ENCODE data around the gene RNF223.
"Not testable (repeated sequence)": the region's sequence is repeated elsewhere in the genome, so short reads cannot be mapped to it uniquely, and the experiment has no call there.

The RNF223 gene

DNA sequence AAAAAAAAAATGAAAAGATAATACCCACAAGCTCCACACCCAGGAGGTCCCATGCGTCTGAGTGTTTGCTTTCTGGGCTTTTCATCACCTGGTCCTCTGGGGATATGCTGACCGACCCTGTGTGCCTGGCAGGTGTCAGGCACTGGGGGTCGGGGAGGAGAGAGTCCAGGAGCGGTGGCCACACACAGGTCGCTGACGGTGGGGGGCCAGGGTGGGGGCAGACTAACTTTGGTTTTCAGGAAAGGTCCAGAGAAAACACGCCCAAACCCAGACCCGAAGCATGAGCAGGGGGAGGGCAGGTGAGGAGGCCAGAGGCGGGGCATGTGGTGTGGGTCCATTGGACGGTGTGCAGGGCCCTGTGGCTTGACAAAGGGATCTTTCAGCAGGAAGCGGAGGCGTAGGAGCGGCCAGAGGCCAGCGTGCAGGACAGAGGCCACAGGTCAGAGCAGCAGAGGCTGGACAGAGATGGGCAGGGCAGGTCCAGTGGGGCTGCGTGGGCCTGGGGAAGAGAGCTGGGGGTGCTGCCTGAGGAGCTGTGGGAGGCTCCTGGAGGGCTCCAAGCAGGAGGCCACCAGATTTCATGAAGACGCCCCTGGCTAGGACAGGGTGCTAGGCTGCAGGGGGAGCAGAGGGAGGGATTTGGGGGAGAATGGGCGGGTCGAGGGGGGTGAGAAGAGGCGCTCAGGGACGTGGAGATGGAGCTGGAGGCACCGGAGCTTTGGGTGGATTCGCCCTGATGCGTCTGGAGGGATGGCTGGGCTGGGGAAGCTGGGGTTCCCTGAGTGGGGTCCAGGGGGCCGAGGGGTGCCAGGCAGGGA lies 15.8 kb downstream of the RNF223 start:
- no peak for DNase-seq

DNA sequence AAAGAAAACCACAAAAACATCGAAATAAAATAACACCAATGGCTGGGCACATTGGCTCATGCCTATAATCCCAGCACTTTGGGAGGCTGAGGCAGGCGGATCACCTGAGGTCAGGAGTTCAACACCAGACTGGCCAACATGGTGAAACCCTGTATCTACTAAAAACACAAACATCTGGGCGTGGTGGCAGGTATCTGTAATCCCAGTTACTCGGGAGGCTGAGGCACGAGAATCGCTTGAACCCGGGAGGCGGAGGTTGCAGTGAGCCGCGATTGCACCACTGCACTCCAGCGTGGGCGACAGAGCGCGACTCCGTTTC lies 16.4 kb downstream of the RNF223 start:
- DNase-seq: not testable (repeated sequence)

DNA sequence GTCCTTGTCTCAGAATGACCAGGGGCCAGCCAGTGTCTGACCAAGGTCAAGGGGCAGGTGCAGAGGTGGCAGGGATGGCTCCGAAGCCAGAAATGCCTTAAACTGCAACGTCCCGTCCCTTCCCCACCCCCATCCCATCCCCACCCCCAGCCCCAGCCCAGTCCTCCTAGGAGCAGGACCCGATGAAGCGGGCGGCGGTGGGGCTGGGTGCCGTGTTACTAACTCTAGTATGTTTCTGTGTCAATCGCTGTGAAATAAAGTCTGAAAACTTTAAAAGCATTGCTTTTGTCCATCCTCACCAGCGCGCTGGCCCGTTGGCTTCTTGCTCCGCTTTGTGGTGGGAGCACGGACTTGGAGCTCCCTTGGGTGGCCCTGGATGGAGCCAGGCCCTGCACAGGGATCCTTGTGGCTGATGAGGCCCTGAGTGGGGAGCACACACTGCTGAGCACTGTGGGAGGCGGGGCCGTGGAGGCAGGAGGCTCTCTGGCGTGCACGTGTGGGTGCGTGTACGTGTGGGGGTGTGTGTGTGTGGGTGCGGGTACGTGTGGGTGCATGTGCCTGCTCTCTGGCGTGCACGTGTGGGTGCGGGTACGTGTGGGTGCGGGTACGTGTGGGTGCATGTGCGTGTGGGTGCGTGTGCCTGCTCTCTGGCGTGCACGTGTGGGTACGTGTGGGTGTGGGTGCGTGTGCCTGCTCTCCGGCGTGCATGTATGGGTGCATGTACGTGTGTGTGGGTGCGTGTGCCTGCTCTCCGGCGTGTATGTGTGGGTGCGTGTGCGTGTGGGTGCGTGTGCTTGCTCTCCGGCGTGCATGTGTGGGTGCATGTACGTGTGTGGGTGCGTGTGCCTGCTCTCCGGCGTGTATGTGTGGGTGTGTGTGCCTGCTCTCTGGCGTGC lies 18.0 kb downstream of the RNF223 start:
- DNase-seq: no peak

DNA sequence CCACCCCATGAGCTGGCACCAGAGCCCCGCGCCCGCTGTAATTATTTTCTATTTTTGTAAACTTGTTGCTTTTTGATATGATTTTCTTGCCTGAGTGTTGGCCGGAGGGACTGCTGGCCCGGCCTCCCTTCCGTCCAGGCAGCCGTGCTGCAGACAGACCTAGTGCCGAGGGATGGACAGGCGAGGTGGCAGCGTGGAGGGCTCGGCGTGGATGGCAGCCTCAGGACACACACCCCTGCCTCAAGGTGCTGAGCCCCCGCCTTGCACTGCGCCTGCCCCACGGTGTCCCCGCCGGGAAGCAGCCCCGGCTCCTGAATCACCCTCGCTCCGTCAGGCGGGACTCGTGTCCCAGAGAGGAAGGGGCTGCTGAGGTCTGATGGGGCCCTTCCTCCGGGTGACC lies 19.1 kb downstream of the RNF223 start:
- DNase-seq: no peak

DNA sequence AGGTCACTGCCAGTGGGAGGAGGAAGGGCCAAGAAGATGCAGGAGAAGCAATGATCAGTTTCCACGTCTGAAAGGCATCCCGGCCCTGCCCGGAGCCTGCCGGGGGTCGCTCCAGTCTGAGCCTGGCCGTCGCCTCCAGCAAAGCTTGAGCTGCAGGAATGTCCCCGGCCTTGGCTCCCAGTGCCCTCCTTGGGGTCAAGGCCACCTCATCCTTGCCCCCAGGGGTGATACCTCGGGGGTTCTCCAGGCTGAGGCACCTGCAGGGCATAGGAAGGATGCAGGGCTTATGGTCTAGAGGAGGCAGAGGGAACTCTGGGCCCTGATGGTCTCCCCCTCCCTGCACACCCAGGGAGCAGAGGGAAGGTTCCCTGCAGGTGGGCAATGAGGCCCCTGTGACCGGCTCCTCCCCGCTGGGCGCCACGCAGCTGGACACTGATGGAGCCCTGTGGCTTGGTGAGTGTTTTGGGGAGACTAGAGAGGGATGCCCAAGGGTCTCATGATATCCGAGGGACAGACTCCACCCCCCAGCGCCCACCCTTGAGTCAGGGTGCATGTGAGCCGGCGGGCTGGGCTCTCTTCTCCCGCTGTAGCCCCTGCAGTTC lies 19.9 kb downstream of the RNF223 start:
- no peak for DNase-seq

DNA sequence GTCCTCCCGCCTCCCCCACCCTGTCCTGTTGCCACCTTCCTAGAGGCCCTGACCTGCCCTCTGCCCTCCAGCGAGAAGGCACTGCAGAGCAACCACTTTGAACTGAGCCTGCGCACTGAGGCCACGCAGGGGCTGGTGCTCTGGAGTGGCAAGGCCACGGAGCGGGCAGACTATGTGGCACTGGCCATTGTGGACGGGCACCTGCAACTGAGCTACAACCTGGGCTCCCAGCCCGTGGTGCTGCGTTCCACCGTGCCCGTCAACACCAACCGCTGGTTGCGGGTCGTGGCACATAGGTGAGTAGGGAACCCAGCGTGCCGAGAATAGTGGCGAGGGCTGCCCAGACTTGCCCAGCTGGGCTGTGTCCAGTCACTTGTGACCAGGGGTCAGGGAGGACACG lies 20.4 kb downstream of the RNF223 start:
- no peak for DNase-seq

DNA sequence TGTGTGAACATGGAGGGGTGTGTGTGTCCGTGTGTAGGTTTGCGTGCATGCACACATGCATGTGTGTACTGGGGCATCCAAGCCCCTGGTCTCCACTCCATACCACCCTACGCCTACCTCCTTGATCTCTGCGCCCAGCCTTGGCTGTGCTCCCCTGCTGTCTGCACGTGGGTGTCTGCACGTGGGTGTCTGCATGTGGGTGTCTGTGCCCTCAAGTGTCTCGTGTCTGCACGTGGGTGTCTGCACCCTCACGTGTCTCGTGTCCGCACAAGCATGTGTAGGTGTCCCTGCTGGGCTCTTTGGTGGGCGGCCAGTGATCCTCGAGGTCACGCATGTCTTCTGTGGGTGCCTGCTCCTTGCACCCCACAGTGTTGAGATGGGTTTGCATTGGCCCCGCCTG lies 21.1 kb downstream of the RNF223 start:
- no peak for DNase-seq

DNA sequence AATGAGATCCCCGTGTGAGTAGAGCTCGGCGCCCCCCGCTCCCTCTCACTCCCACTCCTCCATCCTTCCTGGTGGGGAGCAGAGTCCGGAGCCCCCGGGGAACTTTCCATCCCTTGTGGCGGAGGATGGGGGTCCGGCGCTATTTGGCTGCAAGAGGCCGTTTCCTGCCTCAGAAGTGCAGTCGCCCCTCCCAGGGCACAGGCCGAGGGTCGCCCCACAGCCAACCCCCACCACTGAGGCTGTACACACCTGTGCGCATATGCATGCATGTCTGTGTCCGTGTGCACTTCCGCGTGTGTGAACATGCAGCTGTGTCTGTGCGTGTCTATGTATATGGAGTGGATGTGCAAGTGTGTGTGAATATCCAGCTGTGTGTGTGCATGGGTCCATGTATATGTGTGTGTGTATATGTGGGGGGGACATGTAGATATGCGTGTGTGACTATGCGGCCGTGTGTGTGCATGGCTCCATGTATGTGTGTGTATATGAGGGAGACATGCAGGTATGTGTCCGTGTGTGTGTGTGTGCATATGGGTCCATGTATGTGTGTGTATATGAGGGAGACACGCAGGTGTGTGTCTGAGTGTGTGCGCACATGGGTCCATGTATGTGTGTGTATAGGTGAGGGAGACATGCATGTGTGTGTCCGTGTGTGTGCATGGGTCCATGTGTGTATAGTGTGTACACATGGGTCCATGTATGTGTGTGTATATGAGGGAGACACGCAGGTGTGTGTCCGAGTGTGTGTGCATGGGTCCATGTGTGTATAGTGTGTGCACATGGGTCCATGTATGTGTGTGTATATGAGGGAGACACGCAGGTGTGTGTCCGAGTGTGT lies 21.9 kb downstream of the RNF223 start:
- no peak for DNase-seq

DNA sequence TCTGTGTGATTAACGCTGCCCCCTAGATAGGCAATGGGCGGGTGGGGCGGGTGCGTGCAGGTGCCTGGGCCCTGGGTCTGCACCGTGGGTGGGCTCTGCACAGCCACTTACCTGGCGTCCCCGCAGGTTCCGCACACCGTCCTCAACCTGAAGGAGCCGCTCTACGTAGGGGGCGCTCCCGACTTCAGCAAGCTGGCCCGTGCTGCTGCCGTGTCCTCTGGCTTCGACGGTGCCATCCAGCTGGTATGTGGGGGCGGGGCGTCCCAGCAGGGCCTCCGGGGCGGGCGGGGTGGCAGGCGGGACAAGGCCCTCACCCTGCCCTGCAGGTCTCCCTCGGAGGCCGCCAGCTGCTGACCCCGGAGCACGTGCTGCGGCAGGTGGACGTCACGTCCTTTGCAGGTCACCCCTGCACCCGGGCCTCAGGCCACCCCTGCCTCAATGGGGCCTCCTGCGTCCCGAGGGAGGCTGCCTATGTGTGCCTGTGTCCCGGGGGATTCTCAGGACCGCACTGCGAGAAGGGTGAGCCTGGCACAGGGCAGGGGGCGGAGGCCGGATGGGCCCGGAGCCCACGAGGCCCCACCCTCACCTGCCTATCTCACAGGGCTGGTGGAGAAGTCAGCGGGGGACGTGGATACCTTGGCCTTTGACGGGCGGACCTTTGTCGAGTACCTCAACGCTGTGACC lies 22.8 kb downstream of the RNF223 start:
- no peak for DNase-seq

DNA sequence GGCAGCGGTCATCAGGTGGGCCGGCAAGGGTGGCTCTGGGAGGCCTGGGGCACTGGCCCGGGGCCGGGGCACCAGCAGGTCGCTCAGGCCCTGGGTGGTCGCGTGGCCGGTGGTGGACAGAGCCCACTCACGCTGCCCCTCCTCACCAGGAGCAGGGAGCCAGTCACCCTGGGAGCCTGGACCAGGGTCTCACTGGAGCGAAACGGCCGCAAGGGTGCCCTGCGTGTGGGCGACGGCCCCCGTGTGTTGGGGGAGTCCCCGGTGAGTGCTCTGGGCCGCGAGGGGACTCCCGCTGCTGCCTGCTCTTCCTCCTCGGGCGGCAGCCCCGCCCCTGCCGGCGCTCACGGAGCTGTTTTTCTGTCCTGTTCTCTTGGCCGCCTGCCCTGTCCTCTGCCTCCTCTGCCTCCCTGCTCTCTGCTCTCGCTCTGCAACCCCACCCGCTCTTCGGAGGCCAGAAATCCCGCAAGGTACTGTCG lies 23.5 kb downstream of the RNF223 start:
- DNase-seq: no peak

DNA sequence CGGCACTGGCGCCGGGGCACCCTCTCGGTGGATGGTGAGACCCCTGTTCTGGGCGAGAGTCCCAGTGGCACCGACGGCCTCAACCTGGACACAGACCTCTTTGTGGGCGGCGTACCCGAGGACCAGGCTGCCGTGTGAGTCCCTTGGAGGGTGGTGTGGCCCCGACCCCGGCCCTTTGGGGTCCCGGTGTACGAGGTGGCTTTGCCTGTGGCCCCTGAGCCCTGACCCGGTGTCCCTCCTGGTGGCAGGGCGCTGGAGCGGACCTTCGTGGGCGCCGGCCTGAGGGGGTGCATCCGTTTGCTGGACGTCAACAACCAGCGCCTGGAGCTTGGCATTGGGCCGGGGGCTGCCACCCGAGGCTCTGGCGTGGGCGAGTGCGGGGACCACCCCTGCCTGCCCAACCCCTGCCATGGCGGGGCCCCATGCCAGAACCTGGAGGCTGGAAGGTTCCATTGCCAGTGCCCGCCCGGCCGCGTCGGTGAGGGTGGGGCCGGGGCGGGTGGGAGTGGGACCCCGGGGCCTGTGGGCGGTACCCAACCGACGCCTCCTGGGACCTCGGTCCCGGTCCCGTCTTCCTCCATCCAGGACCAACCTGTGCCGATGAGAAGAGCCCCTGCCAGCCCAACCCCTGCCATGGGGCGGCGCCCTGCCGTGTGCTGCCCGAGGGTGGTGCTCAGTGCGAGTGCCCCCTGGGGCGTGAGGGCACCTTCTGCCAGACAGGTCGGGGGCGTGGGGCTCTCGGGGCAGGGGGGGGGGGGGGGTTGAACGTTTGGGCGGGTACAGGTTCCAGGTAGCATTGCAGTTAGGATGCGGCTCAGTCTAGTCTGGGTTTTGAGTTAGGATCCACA lies 24.6 kb downstream of the RNF223 start:
- DNase-seq: no peak

DNA sequence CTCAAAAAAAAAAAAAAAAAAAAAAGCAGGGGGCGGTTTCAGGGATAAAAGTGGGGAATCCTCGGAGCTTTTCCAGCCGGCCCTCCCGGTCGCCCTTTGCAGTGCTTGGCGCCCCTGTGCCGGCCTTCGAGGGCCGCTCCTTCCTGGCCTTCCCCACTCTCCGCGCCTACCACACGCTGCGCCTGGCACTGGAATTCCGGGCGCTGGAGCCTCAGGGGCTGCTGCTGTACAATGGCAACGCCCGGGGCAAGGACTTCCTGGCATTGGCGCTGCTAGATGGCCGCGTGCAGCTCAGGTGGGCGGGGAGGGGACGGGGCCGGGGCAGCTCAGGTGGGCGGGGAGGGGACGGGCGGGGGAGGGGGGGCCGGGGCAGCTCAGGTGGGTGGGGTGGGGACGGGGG lies 25.3 kb downstream of the RNF223 start:
- DNase-seq: no peak

DNA sequence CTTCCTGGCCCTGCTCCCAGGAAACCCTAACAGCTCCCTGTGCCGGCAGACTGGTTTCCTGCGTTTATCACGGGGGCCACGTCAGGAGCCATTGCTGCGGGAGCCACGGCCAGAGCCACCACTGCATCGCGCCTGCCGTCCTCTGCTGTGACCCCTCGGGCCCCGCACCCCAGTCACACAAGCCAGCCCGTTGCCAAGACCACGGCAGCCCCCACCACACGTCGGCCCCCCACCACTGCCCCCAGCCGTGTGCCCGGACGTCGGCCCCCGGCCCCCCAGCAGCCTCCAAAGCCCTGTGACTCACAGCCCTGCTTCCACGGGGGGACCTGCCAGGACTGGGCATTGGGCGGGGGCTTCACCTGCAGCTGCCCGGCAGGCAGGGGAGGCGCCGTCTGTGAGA lies 26.1 kb downstream of the RNF223 start:
- DNase-seq: no peak

DNA sequence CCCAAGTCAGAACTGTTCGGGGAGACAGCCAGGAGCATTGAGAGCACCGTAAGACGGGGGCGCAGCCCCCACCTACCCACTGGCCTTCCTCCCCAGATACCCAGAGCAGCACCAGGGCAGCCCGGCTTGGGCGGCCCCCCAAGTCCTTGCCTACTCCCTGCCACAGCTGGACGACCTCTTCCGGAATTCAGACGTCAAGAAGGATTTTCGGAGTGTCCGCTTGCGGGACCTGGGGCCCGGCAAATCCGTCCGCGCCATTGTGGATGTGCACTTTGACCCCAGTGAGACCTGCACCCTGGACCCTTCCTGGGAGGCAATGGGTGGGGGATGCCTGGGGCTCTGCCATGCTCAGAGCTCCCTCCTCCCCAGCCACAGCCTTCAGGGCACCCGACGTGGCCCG lies 26.7 kb downstream of the RNF223 start:
- no peak for DNase-seq

DNA sequence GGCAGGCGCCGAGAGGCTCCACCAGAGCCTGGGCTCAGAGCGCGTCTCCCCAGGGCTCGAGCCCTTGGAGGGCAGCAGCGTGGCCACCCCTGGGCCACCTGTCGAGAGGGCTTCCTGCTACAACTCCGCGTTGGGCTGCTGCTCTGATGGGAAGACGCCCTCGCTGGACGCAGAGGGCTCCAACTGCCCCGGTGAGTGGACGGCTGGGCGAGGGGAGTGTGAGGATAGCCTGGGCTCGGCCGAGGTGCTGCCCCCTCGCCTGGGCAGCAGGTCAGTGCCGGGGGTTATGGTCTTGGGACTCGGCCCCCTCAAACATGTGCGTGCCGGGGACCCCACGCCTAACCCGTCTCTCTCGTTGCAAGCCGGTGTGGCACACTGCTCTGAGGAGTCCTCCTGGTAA lies 27.3 kb downstream of the RNF223 start:
- no peak for DNase-seq

DNA sequence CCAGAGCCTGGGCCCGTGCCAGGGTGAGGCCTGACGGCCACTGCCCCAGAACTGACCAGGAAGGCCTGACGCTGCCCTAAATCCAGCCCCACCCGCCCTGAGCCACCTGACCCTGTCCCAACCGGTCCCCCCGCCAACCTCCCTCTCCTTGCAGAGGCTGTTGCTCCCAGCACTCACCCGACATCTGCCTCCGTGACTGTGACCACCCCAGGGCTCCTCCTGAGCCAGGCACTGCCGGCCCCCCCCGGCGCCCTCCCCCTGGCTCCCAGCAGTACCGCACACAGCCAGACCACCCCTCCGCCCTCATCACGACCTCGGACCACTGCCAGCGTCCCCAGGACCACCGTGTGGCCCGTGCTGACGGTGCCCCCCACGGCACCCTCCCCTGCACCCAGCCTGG lies 27.9 kb downstream of the RNF223 start:
- no peak for DNase-seq

DNA sequence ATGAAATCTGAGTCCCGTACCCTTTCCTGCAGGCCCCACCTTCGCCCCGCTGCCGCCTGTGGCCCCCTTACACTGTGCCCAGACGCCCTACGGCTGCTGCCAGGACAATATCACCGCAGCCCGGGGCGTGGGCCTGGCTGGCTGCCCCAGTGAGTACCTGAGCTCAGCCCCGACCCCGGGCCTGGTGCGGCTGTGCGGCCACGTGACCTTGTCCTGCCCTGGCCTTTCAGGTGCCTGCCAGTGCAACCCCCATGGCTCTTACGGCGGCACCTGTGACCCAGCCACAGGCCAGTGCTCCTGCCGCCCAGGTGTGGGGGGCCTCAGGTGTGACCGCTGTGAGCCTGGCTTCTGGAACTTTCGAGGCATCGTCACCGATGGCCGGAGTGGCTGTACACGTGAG lies 29.0 kb downstream of the RNF223 start:
- no peak for DNase-seq

DNA sequence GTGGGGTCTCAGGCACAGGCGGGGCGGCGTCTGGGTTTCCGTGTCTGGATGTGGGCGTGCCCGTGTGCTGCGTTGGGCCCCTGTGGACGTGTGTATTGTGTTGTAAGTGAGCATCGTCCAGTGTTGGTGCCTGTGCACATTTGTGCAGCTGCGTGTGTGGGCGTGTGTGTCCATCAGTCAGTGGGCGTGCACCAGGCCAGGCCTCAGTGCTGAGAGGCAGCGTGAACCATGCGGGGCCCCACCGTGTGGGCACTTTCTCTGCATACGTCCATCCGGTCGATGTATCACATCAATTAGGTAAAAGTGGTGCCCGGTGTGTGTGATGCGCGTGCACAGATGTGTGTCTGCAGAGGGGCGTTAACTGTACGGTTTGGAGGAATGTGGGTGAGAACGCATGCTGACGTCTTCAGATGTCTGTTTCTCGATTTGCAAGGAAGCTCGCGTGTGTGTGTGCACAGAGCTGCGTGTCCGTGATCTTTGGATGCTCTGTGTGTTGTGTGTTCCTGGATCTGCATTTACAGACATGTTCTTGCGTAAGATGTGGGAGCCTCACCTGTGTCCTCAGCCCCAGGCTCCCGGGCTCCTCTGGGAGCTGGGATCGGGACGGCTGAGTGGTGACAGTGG lies 29.5 kb downstream of the RNF223 start:
- no peak for DNase-seq

DNA sequence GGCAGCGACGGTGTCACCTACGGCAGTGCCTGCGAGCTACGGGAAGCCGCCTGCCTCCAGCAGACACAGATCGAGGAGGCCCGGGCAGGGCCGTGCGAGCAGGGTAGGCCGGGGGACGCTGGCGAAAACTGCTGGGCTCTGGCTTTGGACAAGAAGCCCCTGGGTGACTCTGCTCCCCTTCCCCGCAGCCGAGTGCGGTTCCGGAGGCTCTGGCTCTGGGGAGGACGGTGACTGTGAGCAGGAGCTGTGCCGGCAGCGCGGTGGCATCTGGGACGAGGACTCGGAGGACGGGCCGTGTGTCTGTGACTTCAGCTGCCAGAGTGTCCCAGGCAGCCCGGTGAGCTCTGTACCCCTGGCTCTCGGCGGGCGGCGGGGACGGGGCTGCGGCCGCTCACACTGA lies 30.2 kb downstream of the RNF223 start:
- DNase-seq: no peak

DNA sequence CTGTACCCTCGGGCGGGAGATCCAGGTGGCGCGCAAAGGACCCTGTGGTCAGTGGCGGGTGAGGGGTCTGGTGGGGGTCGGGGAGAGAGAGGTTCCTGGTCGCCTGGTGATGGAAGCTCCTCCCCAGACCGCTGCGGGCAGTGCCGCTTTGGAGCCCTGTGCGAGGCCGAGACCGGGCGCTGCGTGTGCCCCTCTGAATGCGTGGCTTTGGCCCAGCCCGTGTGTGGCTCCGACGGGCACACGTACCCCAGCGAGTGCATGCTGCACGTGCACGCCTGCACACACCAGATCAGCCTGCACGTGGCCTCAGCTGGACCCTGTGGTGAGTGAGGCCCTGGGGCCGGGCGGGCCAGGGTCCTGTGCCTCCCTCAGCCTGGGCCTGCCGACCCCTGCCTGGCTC lies 30.7 kb downstream of the RNF223 start:
- no peak for DNase-seq

DNA sequence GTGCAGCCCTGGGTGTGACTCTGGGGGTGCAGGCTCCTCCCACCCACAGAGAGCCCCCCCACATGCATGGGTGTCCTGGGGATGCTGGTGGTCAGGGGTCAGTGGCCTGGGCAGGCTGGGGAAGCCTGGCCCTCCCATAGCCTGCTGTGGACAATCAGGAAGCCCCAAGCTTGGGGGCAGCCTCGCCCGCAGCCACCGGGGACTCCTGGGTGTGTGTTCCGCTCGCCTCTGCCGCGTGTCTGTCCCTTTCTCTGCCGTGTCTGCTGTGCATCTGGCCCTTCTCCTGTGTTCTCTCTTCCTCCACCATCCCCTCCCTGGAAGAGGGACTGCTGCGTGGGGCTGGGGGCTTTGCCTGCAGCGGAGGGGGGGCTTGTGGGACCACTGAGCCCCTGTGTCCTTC lies 31.3 kb downstream of the RNF223 start:
- no peak for DNase-seq

Data from effector CD4-positive, alpha-beta T cell (primary cell).